Stimulated activated memory B cell treated with anti-CD40 and anti-IgM and Interleukin-4, amounts not matched to agents 10 μg/mL and 1 μg/mL and 100 μg/mL, for 72 hours (primary cell): Measurements from ENCODE around the gene NAALADL2.

Experiments
- ATAC-seq: fragments of 150-1000 bp; cut with Tn5 transposase; 2 replicates; pipeline ENCODE4 v1.10.0; 2021
- H3K27ac Mint-ChIP-seq: one replicate; pipeline ENCODE4 v1.8.0; 2022; ENCODE audit warnings: mild to moderate bottlenecking, mixed read lengths
- H3K27me3 Mint-ChIP-seq: one replicate; pipeline ENCODE4 v1.8.0; 2022; ENCODE audit warnings: mixed read lengths
- H3K36me3 Mint-ChIP-seq: one replicate; pipeline ENCODE4 v1.8.0; 2022; ENCODE audit warnings: mixed read lengths
- H3K4me1 Mint-ChIP-seq: one replicate; pipeline ENCODE4 v1.8.0; 2022; ENCODE audit warnings: mixed read lengths
- H3K4me3 Mint-ChIP-seq: one replicate; pipeline ENCODE4 v1.8.0; 2022; ENCODE audit warnings: mild to moderate bottlenecking, moderate library complexity, mixed read lengths
- H3K9me3 Mint-ChIP-seq: one replicate; pipeline ENCODE4 v1.8.0; 2022; ENCODE audit warnings: mixed read lengths

NAALADL2 gene

DNA sequence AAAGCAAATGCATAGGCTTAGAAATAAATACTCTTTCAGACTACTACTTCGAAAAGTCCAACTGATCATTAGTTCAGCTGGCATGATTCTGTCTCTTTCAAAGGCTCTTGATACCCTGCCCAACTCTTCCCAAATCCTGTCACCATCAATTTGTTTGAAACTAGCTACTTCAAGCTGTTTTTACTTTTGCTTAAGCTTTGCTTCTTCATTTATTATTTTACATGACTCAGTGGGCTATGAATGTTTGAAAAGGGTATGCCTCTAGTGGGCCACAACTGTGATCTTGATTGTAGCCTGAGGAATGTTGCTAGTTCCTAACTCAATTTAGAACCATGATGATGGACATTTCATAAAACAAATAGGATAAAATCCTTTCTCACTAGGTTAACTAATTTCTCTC, 340.8 kb downstream of the NAALADL2 start:
- H3K27me3 Mint-ChIP-seq, result no peaks in the 10 kb centered on the region

DNA sequence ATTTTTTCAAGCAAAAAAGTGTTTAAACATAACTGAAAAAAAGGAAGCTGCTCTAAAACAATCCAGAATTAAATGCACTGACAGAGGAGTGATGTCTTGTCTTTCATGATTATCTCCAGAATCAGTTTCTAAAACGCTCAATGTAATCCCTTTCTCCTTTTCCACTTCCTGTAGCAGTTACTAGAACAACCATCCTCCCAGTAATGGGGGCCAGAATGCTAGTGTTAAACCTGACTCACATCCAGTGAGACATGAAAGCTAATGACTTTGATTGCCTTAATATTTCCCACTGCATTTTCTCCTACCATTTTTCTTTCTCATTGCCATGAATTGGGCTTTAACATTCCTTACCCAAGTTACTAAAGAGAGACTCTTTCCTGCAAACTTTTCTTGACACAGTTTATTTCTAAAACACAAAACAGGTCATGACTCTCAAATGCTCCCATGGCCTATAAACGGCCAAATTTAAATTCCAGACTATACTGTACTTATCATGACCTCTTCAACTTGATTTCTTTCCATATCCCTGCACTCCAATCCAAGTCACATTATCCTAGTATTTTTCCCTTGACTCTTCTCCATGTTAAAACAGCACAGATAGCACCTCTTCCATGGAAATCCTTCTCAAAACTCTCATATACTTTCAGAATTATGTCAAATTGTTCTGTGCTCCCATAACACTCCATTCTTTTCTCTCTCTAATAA, 341.4 kb downstream of the NAALADL2 start:
- no peaks in the 10 kb centered on the region for H3K27me3 Mint-ChIP-seq
- ATAC-seq, result no peak
- no peaks in the 10 kb centered on the region for H3K36me3 Mint-ChIP-seq
- no peaks in the 10 kb centered on the region for H3K4me1 Mint-ChIP-seq
- peaks cover 9% of the 10 kb centered on the region for H3K9me3 Mint-ChIP-seq
- H3K27ac Mint-ChIP-seq, result no peak overlapping the region
- no peak overlapping the region for H3K4me3 Mint-ChIP-seq

More for the DNA sequence above, 340.8 kb downstream of the NAALADL2 start:
- H3K4me1 Mint-ChIP-seq, result no peaks in the 10 kb centered on the region
- H3K36me3 Mint-ChIP-seq, result no peaks in the 10 kb centered on the region
- H3K27ac Mint-ChIP-seq, result no peak overlapping the region
- H3K4me3 Mint-ChIP-seq, result no peak overlapping the region
- peaks cover 5% of the 10 kb centered on the region for H3K9me3 Mint-ChIP-seq
- no peak for ATAC-seq

DNA sequence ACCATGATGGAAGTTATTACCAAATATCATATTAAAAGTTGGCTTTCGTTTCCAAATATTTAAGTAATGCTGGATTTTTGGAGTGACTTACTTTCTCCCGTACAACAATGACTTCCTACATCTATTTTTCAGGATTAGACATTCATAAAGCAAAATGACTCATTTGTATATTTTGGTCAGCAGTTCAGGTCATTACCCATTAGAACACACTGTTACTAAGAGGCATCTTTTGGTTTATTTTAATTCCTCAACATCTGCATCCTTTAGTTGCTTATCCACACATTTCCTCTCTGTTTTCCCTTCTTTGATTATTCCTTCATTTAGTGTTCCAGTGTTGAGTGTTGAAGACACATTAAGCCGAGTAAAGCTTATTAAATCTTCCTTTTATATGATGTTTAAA, 348.2 kb downstream of the NAALADL2 start:
- H3K4me1 Mint-ChIP-seq, result no peaks in the 10 kb centered on the region
- no peaks in the 10 kb centered on the region for H3K27me3 Mint-ChIP-seq
- no peaks in the 10 kb centered on the region for H3K36me3 Mint-ChIP-seq
- no peak for ATAC-seq
- H3K9me3 Mint-ChIP-seq, result peaks cover 14% of the 10 kb centered on the region
- H3K27ac Mint-ChIP-seq, result no peak overlapping the region
- H3K4me3 Mint-ChIP-seq, result no peak overlapping the region

DNA sequence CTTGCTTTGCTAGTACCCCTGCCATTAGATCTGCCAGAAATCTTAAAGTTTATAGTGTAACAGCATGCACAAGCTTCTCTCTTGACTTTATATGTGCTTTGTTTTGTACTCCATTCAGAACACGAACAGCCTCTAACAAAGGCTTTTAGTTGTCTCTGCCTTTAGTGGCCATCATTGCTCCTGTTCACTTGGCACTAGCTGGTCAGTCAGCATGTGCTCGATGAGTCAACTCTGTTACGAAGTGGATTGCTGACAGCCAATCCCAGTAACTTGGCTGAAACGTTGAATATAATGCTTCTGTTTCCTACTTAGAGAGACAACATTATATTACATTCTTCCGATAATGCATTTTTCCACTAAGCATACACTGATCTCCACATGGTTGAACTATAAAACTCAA, 349.2 kb downstream of the NAALADL2 start:
- ATAC-seq, result no peak
- no peaks in the 10 kb centered on the region for H3K4me1 Mint-ChIP-seq

DNA sequence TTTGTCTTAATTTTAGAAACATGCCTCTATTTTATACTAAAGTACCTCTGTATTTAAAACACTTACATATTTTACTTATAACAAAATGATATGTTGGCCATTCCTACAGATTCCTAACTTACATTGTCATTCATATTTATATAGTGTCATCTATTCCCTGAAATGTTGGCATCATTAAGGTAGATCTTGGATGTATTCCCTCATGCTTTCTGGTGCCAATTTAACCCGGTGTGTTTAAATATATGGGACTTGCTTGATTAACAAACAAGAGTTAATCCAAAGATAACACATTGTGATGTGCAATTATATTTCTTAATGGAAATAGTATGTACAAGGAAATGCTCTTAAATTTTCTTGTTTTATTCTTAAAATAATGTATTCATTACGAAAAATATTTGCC, 352.3 kb downstream of the NAALADL2 start:
- H3K4me1 Mint-ChIP-seq, result no peaks in the 10 kb centered on the region
- H3K27ac Mint-ChIP-seq, result no peak overlapping the region
- no peaks in the 10 kb centered on the region for H3K27me3 Mint-ChIP-seq
- no peak overlapping the region for H3K4me3 Mint-ChIP-seq
- peaks cover 3% of the 10 kb centered on the region for H3K9me3 Mint-ChIP-seq
- no peak for ATAC-seq
- no peaks in the 10 kb centered on the region for H3K36me3 Mint-ChIP-seq

More for the DNA sequence above, 349.2 kb downstream of the NAALADL2 start:
- H3K4me3 Mint-ChIP-seq, result no peak overlapping the region
- peaks cover 17% of the 10 kb centered on the region for H3K9me3 Mint-ChIP-seq
- no peaks in the 10 kb centered on the region for H3K27me3 Mint-ChIP-seq
- H3K36me3 Mint-ChIP-seq, result no peaks in the 10 kb centered on the region
- H3K27ac Mint-ChIP-seq, result no peak overlapping the region

DNA sequence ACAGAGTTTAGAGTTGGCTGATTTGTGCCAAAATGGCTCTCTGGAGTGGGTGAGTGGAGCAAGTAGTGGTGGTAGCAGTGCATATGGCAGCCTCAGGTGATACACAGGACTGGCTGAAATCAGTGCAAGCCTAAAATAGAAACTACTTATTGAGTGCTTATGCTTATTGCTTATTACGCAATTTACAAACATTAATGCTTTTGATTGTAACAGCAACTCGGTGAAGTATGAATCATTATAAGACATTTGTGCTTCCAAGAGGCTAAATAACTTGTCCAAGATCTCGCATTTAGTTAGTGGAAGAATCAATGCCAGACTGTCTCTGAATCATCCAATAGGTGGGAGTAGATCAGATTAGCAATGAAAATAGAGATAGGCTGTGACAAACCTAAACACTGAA, 353.8 kb downstream of the NAALADL2 start:
- Mint-ChIP-seq H3K27me3 (no peaks in the 10 kb centered on the region), H3K4me3 (no peak overlapping the region), H3K36me3 (no peaks in the 10 kb centered on the region), H3K27ac (no peak overlapping the region), H3K9me3 (peaks cover 3% of the 10 kb centered on the region), H3K4me1 (no peaks in the 10 kb centered on the region)
- ATAC-seq, result no peak

DNA sequence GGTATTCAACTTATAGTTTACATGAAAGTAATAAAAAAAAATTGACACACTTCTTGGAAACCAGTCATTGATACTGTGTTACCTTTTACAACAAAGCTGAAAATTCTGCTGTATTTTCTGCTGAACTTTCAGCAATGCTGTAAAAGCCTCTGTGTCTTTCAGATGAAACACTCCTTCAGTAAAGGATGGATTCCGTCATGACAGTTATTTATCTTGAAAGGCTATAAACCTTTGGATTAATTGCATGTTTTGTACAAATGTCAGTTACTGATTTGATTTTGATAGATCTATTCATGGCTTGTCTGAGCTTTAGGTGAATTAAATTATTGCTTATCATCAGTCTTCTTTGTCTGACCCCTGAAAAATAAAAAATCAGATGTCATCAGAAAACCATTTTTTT, 355.1 kb downstream of the NAALADL2 start:
- no peak overlapping the region for H3K27ac Mint-ChIP-seq
- H3K36me3 Mint-ChIP-seq, result no peaks in the 10 kb centered on the region
- peaks cover 3% of the 10 kb centered on the region for H3K9me3 Mint-ChIP-seq
- H3K4me3 Mint-ChIP-seq, result no peak overlapping the region
- ATAC-seq, result no peak
- no peaks in the 10 kb centered on the region for H3K27me3 Mint-ChIP-seq
- H3K4me1 Mint-ChIP-seq, result no peaks in the 10 kb centered on the region

DNA sequence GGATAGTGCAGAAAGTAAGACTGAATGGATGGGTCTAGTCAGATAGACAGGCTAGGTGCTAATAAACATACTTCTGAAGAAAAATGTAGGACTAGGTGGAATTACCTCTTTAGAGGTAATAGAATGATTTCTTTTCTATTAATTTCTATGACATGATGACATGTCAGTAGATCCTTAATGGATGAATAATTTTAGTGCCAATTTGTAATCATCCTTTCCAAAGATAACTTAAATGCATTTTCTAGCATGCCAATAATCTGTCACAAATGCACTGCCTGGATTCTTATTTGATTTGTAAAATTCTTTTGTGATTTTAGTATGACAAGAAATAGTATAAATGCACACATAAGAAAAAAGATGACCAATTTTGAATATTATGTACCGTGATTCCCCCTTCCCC, 356.7 kb downstream of the NAALADL2 start:
- Mint-ChIP-seq H3K36me3 (no peaks in the 10 kb centered on the region), H3K27me3 (no peaks in the 10 kb centered on the region), H3K9me3 (peaks cover 3% of the 10 kb centered on the region), H3K27ac (no peak overlapping the region), H3K4me1 (no peaks in the 10 kb centered on the region), H3K4me3 (no peak overlapping the region)
- no peak for ATAC-seq

DNA sequence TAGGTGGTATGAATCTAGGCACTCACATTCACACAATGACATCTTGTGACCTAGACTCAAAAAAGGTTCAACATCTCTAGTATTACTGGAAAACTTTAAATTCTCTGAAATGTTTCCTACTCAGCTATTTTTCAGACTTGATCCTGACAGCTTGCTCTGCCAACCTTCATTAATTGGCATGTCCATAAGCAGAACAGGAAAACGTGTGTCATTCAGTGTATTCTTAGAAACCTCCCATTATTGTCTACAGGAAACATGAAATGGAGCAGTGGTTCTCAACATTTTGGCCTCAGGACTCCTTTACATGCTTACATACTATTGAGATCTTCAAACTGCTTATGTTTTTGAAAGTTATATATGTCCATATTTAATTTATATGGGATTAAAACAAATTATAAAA, 363.2 kb downstream of the NAALADL2 start:
- H3K9me3 Mint-ChIP-seq, result no peaks in the 10 kb centered on the region
- no peak overlapping the region for H3K4me3 Mint-ChIP-seq
- no peaks in the 10 kb centered on the region for H3K4me1 Mint-ChIP-seq
- ATAC-seq, result no peak
- no peak overlapping the region for H3K27ac Mint-ChIP-seq
- H3K27me3 Mint-ChIP-seq, result no peaks in the 10 kb centered on the region
- H3K36me3 Mint-ChIP-seq, result no peaks in the 10 kb centered on the region

DNA sequence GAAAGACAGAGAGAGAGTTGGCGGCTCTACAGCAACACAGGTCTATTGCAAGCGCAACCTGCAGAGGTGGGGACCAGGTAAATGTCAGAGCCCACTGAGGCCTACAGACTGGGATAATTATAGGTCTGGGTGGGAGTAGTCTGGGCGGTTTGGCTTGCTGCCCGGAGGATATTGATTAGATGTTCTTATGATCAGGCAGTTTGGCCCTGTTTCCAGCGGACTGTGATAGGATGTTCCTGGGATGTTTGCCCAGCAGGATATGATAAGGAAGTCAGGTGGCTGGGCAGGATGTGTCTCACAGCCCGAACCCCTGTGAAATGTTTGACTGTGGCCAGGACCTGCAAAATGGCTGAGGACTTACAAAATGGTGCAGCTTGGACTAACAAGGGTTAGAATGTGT, 364.9 kb downstream of the NAALADL2 start:
- Mint-ChIP-seq H3K27ac (no peak overlapping the region), H3K27me3 (no peaks in the 10 kb centered on the region), H3K4me1 (no peaks in the 10 kb centered on the region), H3K36me3 (no peaks in the 10 kb centered on the region), H3K9me3 (no peaks in the 10 kb centered on the region), H3K4me3 (no peak overlapping the region)
- ATAC-seq, result no peak

DNA sequence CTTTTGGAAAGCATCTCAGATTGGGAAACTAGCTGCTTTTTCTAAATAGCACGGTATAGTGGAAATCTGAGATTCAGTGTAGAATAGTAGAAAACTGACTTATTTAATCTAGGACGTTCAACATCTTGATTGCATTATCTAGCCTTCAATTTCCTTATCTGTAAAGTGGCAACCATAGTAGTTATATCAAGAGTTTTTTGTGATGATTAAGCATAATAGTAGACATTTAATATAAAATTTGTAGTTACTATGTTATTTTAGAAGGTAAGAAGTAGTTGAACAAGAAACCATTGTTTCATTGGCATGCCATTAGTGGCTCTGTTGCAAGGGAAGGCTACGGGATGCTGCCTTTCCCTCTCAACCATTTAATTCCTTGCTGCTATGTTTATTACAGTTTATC, 367.3 kb downstream of the NAALADL2 start:
- ATAC-seq, result no peak
- no peak overlapping the region for H3K27ac Mint-ChIP-seq
- no peaks in the 10 kb centered on the region for H3K9me3 Mint-ChIP-seq
- H3K36me3 Mint-ChIP-seq, result no peaks in the 10 kb centered on the region
- H3K27me3 Mint-ChIP-seq, result no peaks in the 10 kb centered on the region
- no peaks in the 10 kb centered on the region for H3K4me1 Mint-ChIP-seq
- no peak overlapping the region for H3K4me3 Mint-ChIP-seq

DNA sequence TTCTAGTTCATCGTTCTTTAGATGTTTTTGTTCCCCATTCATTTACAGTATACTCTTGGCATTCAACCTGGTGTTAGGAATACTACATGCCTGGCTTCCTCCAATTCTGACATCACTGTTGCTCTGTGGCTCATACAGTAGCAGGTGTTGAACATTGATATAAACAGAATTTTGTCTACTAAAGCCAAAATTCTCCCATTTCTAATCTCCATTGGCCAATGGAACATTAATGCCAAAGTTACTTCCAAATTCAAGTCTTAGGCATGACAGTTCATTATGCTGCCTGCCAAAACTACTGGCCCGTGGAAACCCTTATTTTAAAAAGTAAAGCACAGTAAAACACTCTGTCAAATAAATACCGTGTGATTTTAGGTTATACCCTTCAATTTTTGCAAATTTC, 368.0 kb downstream of the NAALADL2 start:
- Mint-ChIP-seq H3K27me3 (no peaks in the 10 kb centered on the region), H3K27ac (no peak overlapping the region), H3K4me1 (no peaks in the 10 kb centered on the region), H3K9me3 (peaks cover 4% of the 10 kb centered on the region), H3K4me3 (no peak overlapping the region), H3K36me3 (no peaks in the 10 kb centered on the region)
- no peak for ATAC-seq

DNA sequence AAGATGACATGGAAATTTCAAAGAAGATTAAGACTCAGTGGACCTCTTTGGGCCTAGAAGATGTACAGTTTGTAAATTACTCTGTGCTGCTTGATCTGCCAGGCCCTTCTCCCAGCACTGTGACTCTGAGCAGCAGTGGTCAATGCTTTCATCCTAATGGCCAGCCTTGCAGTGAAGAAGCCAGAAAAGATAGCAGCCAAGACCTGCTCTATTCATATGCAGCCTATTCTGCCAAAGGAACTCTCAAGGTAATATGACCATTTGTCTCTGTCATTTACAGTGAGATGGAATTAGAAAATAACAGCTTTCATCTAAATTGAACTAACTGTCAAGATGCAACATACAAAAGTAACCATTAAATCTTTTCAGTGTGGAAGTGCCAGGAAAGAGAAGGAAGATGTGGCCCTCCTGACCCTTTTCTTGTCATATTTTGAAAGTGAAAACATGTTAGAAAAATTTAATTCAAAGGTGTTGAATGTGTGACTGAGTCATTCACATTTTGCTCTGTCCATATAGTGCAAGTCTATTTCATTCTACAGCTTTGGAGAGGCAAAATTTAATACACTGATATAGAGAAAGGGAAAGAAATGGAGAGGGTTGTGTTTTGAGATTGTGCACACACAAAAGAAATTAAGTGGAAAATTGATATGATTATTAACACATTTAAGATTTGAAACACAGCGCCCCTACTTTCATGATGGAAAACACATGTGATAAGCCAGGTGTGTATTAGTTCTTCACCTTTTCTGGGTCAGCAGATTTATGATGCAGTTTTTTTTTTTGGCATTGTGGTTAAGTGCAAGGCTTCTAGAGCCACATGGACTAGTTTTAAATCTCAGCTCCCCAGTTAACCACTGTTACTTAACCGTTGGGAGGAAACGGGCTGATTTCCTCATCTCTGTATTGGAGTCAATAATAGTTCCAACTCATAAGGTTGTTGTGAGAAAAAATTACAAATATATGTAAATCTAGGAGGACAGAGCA, 375.1 kb downstream of the NAALADL2 start:
- H3K27ac Mint-ChIP-seq, result no peak overlapping the region
- no peaks in the 10 kb centered on the region for H3K27me3 Mint-ChIP-seq
- ATAC-seq, result no peak
- H3K4me3 Mint-ChIP-seq, result no peak overlapping the region
- H3K9me3 Mint-ChIP-seq, result peaks cover 4% of the 10 kb centered on the region
- no peaks in the 10 kb centered on the region for H3K4me1 Mint-ChIP-seq
- H3K36me3 Mint-ChIP-seq, result no peaks in the 10 kb centered on the region

DNA sequence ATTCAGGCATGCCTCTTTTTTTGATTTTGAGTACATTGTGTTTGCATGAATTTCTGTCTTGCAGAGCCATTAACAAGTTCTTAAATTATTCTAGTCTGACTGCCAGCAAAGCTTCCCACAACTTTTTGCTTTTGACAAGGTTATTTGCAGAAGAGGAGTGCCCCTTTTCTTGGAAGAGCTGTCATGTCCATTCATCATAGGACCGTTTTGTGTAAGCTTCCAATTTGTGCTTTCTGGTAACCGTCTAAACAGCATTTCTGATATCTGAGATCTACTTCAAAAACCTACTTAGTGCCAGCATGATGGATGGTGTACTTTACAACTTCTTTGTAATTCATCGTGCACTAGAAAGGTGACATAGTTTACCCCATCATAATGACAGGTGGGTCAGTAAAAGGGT, 379.7 kb downstream of the NAALADL2 start:
- no peaks in the 10 kb centered on the region for H3K27me3 Mint-ChIP-seq
- no peaks in the 10 kb centered on the region for H3K9me3 Mint-ChIP-seq
- H3K4me1 Mint-ChIP-seq, result no peaks in the 10 kb centered on the region
- no peak for ATAC-seq
- no peak overlapping the region for H3K27ac Mint-ChIP-seq
- no peaks in the 10 kb centered on the region for H3K36me3 Mint-ChIP-seq
- no peak overlapping the region for H3K4me3 Mint-ChIP-seq

DNA sequence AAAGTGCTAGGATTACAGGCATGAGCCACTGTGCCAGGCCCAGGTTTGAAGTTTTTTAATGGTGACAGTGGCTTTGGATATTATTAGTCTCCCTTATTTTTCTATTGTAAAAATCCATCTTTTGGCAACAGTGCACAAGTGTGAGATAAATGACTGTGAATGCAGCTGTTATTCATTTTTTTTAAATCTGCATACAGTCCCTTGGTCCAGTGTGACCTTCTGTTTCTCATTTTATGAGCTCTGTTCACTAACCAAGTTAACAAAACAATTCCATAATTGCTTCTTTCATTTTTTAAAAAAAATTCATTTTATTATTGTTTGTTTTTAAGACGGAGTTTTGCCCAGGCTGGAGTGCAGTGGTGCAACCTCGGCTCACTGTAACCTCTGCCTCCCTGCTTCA, 381.8 kb downstream of the NAALADL2 start:
- H3K36me3 Mint-ChIP-seq, result no peaks in the 10 kb centered on the region

DNA sequence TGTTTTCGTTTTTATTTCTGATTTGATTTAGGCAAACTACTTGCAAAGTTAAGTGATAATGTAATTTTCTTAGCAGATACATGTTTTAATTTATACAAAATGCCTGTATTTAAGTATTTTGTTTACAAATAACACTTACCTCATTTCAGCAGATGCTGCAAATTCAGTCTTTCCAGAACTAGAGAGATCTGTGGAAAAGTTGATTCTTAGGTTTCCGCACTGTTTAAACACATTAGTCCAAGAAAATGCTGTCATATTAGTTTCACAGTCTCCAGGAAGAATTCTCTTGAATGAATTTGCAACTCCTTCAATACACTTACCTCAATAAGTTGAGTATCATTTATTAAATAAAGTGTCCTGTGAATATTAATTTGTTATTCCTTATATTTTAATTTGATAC, 383.1 kb downstream of the NAALADL2 start:
- no peaks in the 10 kb centered on the region for H3K36me3 Mint-ChIP-seq

More for the DNA sequence above, 381.8 kb downstream of the NAALADL2 start:
- Mint-ChIP-seq H3K27me3 (no peaks in the 10 kb centered on the region), H3K4me1 (no peaks in the 10 kb centered on the region), H3K4me3 (no peak overlapping the region), H3K9me3 (no peaks in the 10 kb centered on the region), H3K27ac (no peak overlapping the region)
- ATAC-seq, result no peak

More for the DNA sequence above, 383.1 kb downstream of the NAALADL2 start:
- Mint-ChIP-seq H3K27me3 (no peaks in the 10 kb centered on the region), H3K4me1 (no peaks in the 10 kb centered on the region), H3K4me3 (no peak overlapping the region), H3K9me3 (no peaks in the 10 kb centered on the region), H3K27ac (no peak overlapping the region)
- ATAC-seq, result no peak
